Adrenal gland (tissue), 12 donors: ENCODE results near the gene AOPEP. TPM values are rescaled to one million over a fixed set of nuclear protein-coding genes. Genes with fewer than 3 reads are reported as not detected.

Experiments used
- DNase-seq, 7 donors: peaks; one replicate each; pipeline ENCODE4 v3.0.0-alpha.2; 2019 to 2020
- H3K27ac ChIP-seq, 5 donors: fragments of 200-600 bp; sonication (generic) in 4 of 5; 1 replicate in 3 of 5; 2 replicates in 2 of 5; pipeline versions ENCODE4 v1.5.1 to v1.8.0; 2016 to 2020; ENCODE audit warnings: mild to moderate bottlenecking in 1 of 5
- H3K27me3 ChIP-seq: fragments of 200-600 bp; 2 replicates; pipeline ENCODE4 v1.8.0; 2021
- H3K36me3 ChIP-seq, 2 donors: fragments of 200-600 bp; replicated peaks in 1 of 2; 1 replicate in 1 of 2; 2 replicates in 1 of 2; pipeline versions ENCODE4 v1.5.1 to v1.8.0; 2018 to 2022
- H3K4me1 ChIP-seq, 2 donors: fragments of 200-600 bp; replicated peaks in 1 of 2; 1 replicate in 1 of 2; 2 replicates in 1 of 2; pipeline versions ENCODE4 v1.5.1 to v1.8.0; 2018 to 2021
- H3K4me3 ChIP-seq, 4 donors: fragments of 200-600 bp; sonication (generic) in 3 of 4; one replicate each; pipeline ENCODE4 v1.5.1; 2016 to 2018
- H3K9me3 ChIP-seq, 3 donors: fragments of 200-600 bp; sonication (generic) in 1 of 3; replicated peaks in 1 of 3; 1 replicate in 2 of 3; 2 replicates in 1 of 3; pipeline versions ENCODE4 v1.5.1 to v1.8.0; 2016 to 2021
- CTCF ChIP-seq, 6 experiments: fragments of 450-650 bp in 4 of 6; fragments of 200-600 bp in 2 of 6; sonication (generic) in 1 of 6; IDR thresholded peaks; 1 replicate in 5 of 6; 2 replicates in 1 of 6; pipeline versions ENCODE4 v1.5.1 to v1.8.0; 2016 to 2021; ENCODE audit warnings: antibody characterized with exemption in 6 of 6, mild to moderate bottlenecking in 2 of 6, moderate library complexity in 1 of 6
- POLR2A ChIP-seq, 2 donors: fragments of 450-650 bp; IDR thresholded peaks; one replicate each; pipeline ENCODE4 v1.6.1; 2017; ENCODE audit warnings: antibody characterized with exemption in 2 of 2, mild to moderate bottlenecking in 2 of 2, moderate library complexity in 1 of 2
- WGBS, 4 donors: extraction: QIAGEN DNeasy Blood & Tissue Kit in 2 of 4; methylation state at CpG; one replicate each; pipeline versions ENCODE4 v1.1.5 to v1.1.7; 2013 to 2017; 5-methylcytosine and 5-hydroxymethylcytosine counted together
- intact Hi-C, 2 donors: fragments of 100-400 bp; cut with DNase I; formaldehyde crosslinking; loops; one replicate each; pipeline versions ENCODE4 v1.14.1 to v1.15.0; 2022 to 2023
- polyA plus RNA-seq, 3 donors: library from polyadenylated mRNA; stranded (reverse); fragments of 200-250 nt in 2 of 3; fragments of 350-450 nt in 1 of 3; fragmentation: Illumina TruSeq in 1 of 3; extraction: RNeasy Lipid Tissue Mini Kit (QIAGEN cat#74804) in 1 of 3; gene quantifications; one replicate each; pipeline ENCODE4 v1.2.3, GENCODE V29; 2013 to 2014
- total RNA-seq, 9 donors: library from RNA; depleted of rRNA in 4 of 9; stranded (reverse); fragments of >200 nt in 4 of 9; fragments of 120-200 nt in 1 of 9; fragmentation: NEBNext Ultra II Directional in 1 of 9; extraction: Animal tissue kit (Norgen Biotek cat#: 25700) in 1 of 9; gene quantifications; one replicate each; pipeline versions ENCODE4 v1.1.0 to v1.2.4, GENCODE V29; 2013 to 2023
- donor health status: healthy with polysubstance abuse.
- donor health status: Bipolar disorder and iron deficiency.
- donor health status: DM: yes; HTN: yes; CAD: no.
- donor health status: DM: no; HTN: no; CAD: no.
- donor health status: DM: no; HTN: no; CAD: no.
- donor health status: DM: yes; HTN: yes; CAD: no.

Gene AOPEP
- total and polyA plus RNA-seq, 12 donors, result 31.0 to 99.6 (median 71.0) TPM

- Histone ChIP-seq H3K27ac (peak overlapping the region in 1 of 5 donors; percentile 89), H3K27me3 (no peaks in the 10 kb centered on the region), H3K4me3 (no peak overlapping the region), H3K4me1 (peaks cover 4 to 43% of the 10 kb centered on the region in 2 donors), H3K9me3 (no peaks in the 10 kb centered on the region), H3K36me3 (no peaks in the 10 kb centered on the region)
- 90 to 95% (median 93%) methylated on average over 17 of the region's 17 CpGs for WGBS, 4 donors
- intact Hi-C loops, result no loop called here
- DNase-seq, result peak in 1 of 7 donors; percentile 51
- TF ChIP-seq POLR2A (IDR thresholded peaks at IDR 0.05) (no peak), CTCF (IDR thresholded peaks at IDR 0.05) (no peak)
These were observed 193.0 kb downstream of the AOPEP start for GRCh38 chr9:94919376-94920098.

GRCh38 chr9:94920420-94921091 is 194.1 kb downstream of the AOPEP start:
- intact Hi-C loops, result no loop called here
- Histone ChIP-seq H3K36me3 (no peaks in the 10 kb centered on the region), H3K27me3 (no peaks in the 10 kb centered on the region), H3K4me1 (peaks cover 0 to 36% of the 10 kb centered on the region in 2 donors), H3K27ac (peak overlapping the region in 4 of 5 donors; percentile 35 to 89 (median 57)), H3K4me3 (no peak overlapping the region), H3K9me3 (no peaks in the 10 kb centered on the region)
- TF ChIP-seq POLR2A (IDR thresholded peaks at IDR 0.05), result no peak
- no peak for TF ChIP-seq CTCF (IDR thresholded peaks at IDR 0.05)
- DNase-seq, result peak in 4 of 7 donors; percentile 20 to 68 (median 38)
- 69 to 78% (median 73%) methylated on average over 12 of the region's 12 CpGs for WGBS, 4 donors

DNA sequence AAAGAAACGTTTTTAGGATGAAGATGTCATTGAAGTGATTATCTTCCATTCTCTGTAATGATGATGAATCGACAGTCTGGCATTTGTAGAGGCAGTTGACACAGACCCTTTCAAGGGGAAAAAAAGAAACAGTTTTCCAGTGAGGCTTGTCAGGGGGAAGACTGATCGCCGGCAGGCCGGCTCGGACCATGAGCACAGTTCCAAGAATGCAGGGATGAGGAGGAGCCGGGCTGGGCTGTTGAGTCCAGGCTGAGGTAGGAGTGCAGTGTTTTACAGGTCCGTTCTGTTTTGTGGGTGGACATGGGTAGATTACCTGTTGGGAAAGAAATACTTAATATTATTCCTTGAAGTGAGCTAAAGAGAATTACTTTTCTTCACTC is 194.6 kb downstream of the AOPEP start:
- DNase-seq, result peak in 4 of 7 donors; percentile 31 to 58 (median 40)
- intact Hi-C loops, result no loop called here
- 30 to 47% (median 41%) methylated on average over 8 of the region's 8 CpGs for WGBS, 4 donors
- Histone ChIP-seq H3K36me3 (no peaks in the 10 kb centered on the region), H3K27ac (peak overlapping the region in 4 of 5 donors; percentile 35 to 89 (median 57)), H3K4me1 (peaks cover 0 to 36% of the 10 kb centered on the region in 2 donors), H3K4me3 (no peak overlapping the region), H3K27me3 (no peaks in the 10 kb centered on the region), H3K9me3 (no peaks in the 10 kb centered on the region)
- no peak for TF ChIP-seq CTCF (IDR thresholded peaks at IDR 0.05)
- TF ChIP-seq POLR2A (IDR thresholded peaks at IDR 0.05), result no peak

GRCh38 chr9:94921656-94922055 is 195.2 kb downstream of the AOPEP start:
- peak overlapping the region in 4 of 5 donors; percentile 0 to 89 (median 57) for H3K27ac ChIP-seq
- H3K9me3 ChIP-seq, result no peaks in the 10 kb centered on the region
- no peaks in the 10 kb centered on the region for H3K27me3 ChIP-seq
- WGBS, 4 donors, result 72 to 81% (median 78%) methylated on average over 11 of the region's 11 CpGs
- H3K4me3 ChIP-seq, result no peak overlapping the region
- TF ChIP-seq POLR2A (IDR thresholded peaks at IDR 0.05) (no peak), CTCF (IDR thresholded peaks at IDR 0.05) (no peak)
- DNase-seq, result peak in 1 of 7 donors; percentile 43
- peaks cover 0 to 36% of the 10 kb centered on the region in 2 donors for H3K4me1 ChIP-seq
- intact Hi-C loops, result no loop called here
- H3K36me3 ChIP-seq, result no peaks in the 10 kb centered on the region
